Muscle of arm (tissue), 12 donors: ENCODE data around the gene TXNRD2. TPM values are rescaled to one million over a fixed set of nuclear protein-coding genes. Genes with fewer than 3 reads are reported as not detected.
"Not testable (repeated sequence)": the region's sequence is repeated elsewhere in the genome, so short reads cannot be mapped to it uniquely, and the experiment has no call there.

ENCODE experiments used
- DNase-seq: peaks from one replicate; pipeline ENCODE4 v3.0.0-alpha.2; 2013
- polyA plus RNA-seq, 12 donors: library from polyadenylated mRNA; unstranded; fragments of 120-200 nt; gene quantifications; one replicate each; pipeline ENCODE4 v1.2.1, GENCODE V29; 2013; ENCODE audit not compliant: insufficient read length in 12 of 12

The TXNRD2 gene
- polyA plus RNA-seq, 12 donors: 12.0 to 24.1 (median 15.1) TPM; not detected in 1

DNA sequence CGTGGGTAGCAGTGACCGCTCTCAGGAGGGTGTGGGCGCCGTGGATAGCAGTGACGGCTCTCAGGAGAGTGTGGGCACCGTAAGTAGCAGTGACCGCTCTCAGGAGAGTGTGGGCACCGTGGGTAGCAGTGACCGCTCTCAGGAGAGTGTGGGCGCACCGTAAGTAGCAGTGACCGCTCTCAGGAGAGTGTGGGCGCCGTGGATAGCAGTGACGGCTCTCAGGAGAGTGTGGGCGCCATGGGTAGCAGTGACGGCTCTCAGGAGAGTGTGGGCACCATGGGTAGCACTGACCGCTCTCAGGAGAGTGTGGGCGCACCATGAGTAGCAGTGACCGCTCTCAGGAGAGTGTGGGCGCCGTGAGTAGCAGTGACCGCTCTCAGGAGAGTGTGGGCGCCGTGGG is 34.8 kb downstream of the TXNRD2 start:
- DNase-seq: not testable (repeated sequence)

- DNase-seq: no peak
These were observed 36.0 kb downstream of the TXNRD2 start for GRCh38 chr22:19905347-19906276.

- DNase-seq: no peak
These were observed 36.7 kb downstream of the TXNRD2 start for GRCh38 chr22:19904935-19905334.

GRCh38 chr22:19904174-19904856 is 37.3 kb downstream of the TXNRD2 start:
- no peak for DNase-seq

GRCh38 chr22:19903513-19903912 is 38.1 kb downstream of the TXNRD2 start:
- no peak for DNase-seq

GRCh38 chr22:19903031-19903430 is 38.6 kb downstream of the TXNRD2 start:
- no peak for DNase-seq

- no peak for DNase-seq
These were observed 39.3 kb downstream of the TXNRD2 start for GRCh38 chr22:19902245-19902715.

- DNase-seq: no peak
These were observed 39.9 kb downstream of the TXNRD2 start for GRCh38 chr22:19901577-19902244.

DNA sequence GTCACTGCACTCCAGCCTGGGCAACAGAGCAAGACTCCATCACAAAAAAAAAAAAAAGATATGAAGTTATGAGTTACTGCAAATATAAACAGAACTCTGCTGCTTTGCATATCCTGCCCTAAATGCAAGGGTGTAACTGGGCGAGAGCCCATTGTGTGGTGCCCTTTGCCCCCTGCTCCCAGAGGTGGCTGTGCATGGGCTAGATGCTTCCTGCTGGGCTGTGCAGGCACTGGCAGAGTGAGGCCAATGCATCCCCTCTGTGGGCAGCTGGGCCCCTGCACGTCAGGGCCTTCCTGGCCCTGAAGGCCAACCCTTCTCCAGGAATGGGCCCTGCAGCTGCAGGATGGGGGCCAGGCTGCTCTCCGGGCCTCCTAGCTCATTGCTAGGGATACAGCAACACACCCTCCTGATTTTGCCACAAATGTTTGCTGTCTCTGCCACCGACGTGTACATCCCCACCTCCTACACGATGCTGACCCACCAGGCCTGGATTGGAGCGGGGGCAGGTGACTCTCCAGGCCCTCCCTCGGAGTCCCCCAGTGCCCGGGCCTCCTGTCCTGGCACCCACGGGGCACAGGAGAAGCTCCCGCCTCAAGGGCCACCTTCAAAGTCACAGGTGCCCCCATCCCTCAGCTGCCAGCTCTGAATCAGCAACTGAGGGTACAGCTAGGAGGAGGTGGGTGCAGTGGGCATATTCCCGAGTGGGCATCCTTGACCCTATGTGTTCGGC is 40.7 kb downstream of the TXNRD2 start:
- no peak for DNase-seq

DNA sequence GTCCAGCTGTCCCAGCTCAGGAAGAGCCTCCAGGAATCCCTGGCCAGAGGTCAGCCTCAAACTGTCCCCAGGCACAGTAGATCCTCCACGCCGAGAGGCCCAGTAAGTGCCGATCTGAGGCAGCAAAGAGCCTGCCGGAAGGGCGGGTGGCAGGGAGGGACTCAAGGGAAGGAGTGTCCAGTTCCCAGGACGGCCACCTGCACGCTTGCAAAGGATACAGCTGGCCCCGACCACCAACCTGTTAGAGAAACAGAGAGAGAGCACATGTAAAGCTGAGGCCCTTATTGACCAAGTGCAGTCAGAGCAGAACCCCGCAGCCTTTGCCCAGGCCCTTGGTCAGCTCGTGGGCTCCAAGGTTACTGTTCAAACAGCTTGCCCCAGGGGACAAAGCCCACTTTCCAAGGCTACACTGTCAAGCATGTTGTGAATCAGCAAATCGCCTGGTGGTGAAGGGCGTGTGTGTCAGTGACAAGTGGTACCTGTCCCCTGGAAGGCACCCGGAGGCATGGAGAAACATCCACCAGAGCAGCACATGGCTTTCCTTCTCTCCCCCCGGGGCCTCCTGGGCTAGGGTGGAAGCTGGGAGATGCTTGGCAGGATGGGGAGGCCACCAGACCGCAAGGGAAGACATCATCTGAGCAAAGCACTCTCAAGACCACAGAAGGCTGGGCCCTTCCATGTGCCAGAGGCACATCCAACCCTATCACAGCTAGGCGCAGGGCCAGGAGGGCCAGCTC is 42.6 kb downstream of the TXNRD2 start:
- no peak for DNase-seq

DNA sequence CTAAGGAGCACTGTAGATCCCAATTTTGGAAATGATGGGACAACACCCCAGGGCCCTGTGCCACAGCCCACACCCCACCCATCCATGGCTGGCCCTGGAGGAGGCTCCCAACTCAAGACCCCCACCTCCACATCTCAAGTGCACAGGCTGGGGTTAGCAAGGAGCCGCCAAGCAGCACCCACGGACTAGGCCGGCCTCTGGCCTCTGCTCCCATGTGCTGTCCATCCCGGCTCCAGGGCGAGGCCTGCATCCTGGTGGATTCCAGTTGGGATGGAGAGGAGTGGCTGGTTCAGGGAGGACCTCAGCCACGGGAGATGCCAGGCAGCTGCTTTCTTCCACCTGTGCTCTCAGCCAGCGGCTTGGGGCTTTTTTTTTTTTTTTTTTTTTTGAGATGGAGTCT is 43.5 kb downstream of the TXNRD2 start:
- no peak for DNase-seq

- DNase-seq: no peak
These were observed 43.9 kb downstream of the TXNRD2 start for GRCh38 chr22:19897726-19898125.

GRCh38 chr22:19896665-19897355 is 44.8 kb downstream of the TXNRD2 start:
- DNase-seq: no peak

DNA sequence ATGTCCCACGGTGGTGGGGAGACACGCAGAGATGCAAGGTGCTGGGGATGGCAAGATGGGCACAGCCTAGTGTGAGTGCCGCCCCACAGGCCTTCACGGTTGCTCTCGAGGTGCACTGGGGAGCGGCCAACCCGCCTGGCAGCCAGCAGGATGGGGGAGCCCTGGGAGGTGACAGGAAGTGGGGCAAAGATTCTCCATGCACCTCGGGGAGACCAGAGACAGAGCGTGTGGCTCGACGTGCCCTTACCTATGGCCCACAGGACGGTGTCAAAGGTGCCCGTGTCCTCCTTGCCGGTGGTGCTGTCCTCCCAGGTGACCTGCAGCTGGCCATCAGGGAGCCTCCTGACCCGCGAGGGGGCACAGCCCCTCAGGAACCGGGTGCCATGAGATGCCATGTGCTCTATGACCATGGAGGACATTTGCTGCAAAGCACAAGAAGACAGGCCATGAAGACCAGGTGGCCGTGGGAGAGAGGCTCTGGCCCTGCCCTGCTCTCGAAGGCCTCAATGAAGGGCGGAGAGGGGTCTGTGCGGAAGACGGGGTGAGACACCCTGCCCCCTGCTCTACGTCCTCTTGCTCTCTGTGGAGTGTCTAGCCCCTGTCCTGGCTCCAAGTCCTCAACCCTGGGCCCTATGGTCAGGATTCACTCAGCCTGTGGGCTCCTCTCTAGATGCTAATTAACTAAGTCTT is 46.3 kb downstream of the TXNRD2 start:
- no peak for DNase-seq

DNA sequence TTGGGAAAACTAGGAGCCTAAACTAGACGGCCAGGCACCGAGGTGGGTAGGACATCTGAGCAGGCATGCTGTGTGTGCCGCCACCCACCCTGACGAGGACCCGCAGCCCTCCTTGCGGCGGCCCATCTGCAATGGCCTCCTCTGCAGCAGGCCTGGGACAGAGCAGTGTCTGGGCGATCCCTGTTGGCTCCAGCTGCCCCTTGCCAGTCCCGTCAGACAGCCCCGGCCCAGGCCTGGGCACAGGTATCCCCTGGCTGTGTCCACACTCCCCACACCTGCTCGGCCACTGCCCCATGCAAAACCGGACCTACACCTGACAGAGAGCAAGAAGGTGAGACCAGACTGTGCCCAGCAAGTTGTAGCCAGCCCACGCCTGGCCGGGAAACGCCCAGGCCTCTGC is 48.3 kb downstream of the TXNRD2 start:
- no peak for DNase-seq

GRCh38 chr22:19892925-19893324 is 48.7 kb downstream of the TXNRD2 start:
- DNase-seq: no peak

GRCh38 chr22:19892257-19892879 is 49.2 kb downstream of the TXNRD2 start:
- DNase-seq: no peak

DNA sequence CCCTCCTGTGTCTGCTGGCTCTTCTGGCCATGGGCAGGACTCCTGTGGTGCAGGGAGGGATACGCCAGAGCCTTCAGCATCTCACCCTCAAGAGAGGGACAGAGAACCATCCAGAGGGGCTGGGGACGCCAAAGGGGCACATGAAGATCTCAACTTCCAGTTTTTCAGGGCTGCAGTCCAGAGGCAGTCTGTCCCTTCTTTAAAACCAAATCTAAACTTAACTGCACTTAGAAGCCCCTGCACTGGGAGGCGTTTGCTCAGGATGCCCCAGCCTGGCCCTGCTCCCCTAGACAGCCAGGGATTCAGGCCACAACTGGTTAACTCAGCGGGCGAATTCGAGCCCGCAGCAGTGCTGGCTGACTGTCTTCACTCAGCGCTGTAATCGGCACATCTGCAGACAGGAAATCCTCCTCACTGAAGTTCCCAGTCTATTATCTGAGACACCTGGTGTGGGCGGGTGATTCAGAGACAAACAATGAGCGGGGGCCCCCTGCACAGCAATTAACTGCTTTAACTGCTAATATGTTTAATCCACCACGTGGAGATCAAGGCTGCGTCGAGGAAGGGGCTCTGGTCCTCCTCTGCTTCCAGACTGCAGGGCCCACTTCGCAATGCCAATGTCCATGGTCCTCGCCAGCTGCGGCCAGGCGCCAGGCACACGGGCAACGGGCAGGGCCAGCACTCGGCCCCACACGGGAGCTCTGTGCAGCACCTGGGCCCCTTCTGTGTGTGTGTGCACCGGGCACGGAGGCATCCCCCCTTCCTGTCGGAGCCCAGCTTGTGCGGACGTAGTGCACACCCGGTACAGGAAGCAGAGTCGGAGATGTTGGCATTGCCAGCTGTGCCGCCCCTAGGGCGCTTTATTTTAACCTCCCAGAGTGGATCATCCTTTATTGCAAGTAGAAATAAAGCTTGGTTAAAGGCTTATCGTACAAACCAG is 50.0 kb downstream of the TXNRD2 start:
- DNase-seq: no peak
